Neural cell (in vitro differentiated cells): ENCODE data around the gene CAP2. TPM values are rescaled to one million over a fixed set of nuclear protein-coding genes. Genes with fewer than 3 reads are reported as not detected.
A peak's percentile ranks its signal among the peaks of the same experiment; 100 is the strongest.

ENCODE experiments used
- H2AFZ ChIP-seq: fragments of 200-600, 300-800 bp; sonication (generic), shearing (Covaris generic); 2 replicates; pipeline ENCODE4 v1.6.0; 2014; ENCODE audit warnings: low read depth, mild to moderate bottlenecking, antibody characterized with exemption, low read length, moderate library complexity
- H3F3A ChIP-seq: fragments of 200-600 bp; shearing (Covaris generic); 2 replicates; pipeline ENCODE4 v1.6.1; 2016; ENCODE audit warnings: mild to moderate bottlenecking, moderate library complexity, mixed read lengths, antibody characterized with exemption, low read length; ENCODE audit not compliant: insufficient read depth, poor library complexity, severe bottlenecking
- H3K27ac ChIP-seq: fragments of 200-600, 300-800 bp; sonication (generic), shearing (Covaris generic); 2 replicates; pipeline ENCODE4 v1.5.1; 2014; ENCODE audit warnings: mild to moderate bottlenecking, low read length, moderate library complexity
- H3K27me3 ChIP-seq: fragments of 300-800, 200-600 bp; sonication (generic), shearing (Covaris generic); 2 replicates; pipeline ENCODE4 v1.6.0; 2014; ENCODE audit warnings: mild to moderate bottlenecking, low read depth, low read length, moderate library complexity; ENCODE audit not compliant: insufficient read depth
- H3K36me3 ChIP-seq: fragments of 300-800, 200-600 bp; sonication (generic), shearing (Covaris generic); 2 replicates; pipeline ENCODE4 v1.5.1; 2014; ENCODE audit warnings: mild to moderate bottlenecking, antibody characterized with exemption, low read length, moderate library complexity; ENCODE audit not compliant: insufficient read depth
- H3K4me2 ChIP-seq: fragments of 300-800, 200-600 bp; sonication (generic), shearing (Covaris generic); 2 replicates; pipeline ENCODE4 v1.6.0; 2014; ENCODE audit warnings: mild to moderate bottlenecking, low read length
- H3K4me3 ChIP-seq: fragments of 300-800, 200-600 bp; sonication (generic), shearing (Covaris generic); 2 replicates; pipeline ENCODE4 v1.5.1; 2014; ENCODE audit warnings: mild to moderate bottlenecking, low read length, moderate library complexity
- H3K79me2 ChIP-seq: fragments of 200-600 bp; shearing (Covaris generic); replicated peaks from 2 replicates; pipeline ENCODE4 v1.6.0; 2014; ENCODE audit warnings: mild to moderate bottlenecking, low read length, moderate library complexity; ENCODE audit not compliant: insufficient read depth
- H3K9ac ChIP-seq: fragments of 300-800, 200-600 bp; sonication (generic), shearing (Covaris generic); 2 replicates; pipeline ENCODE4 v1.6.1; 2016; ENCODE audit warnings: mild to moderate bottlenecking, low read length, mixed read lengths
- H3K9me2 ChIP-seq: fragments of 200-600 bp; shearing (Covaris generic); 2 replicates; pipeline ENCODE4 v1.6.1; 2016; ENCODE audit warnings: mild to moderate bottlenecking, low read length, mixed read lengths; ENCODE audit not compliant: insufficient read depth
- H3K9me3 ChIP-seq: fragments of 200-600, 300-800 bp; sonication (generic), shearing (Covaris generic); 2 replicates; pipeline ENCODE4 v1.6.1; 2016; ENCODE audit warnings: mild to moderate bottlenecking, mixed run types, low read length, moderate library complexity, mixed read lengths
- H4K20me1 ChIP-seq: fragments of 200-600 bp; shearing (Covaris generic); 2 replicates; pipeline ENCODE4 v1.6.1; 2016; ENCODE audit warnings: mild to moderate bottlenecking, mixed run types; ENCODE audit not compliant: insufficient read depth
- EP300 ChIP-seq: fragments of 450-650 bp; conservative IDR thresholded peaks from 2 replicates; pipeline ENCODE4 v1.6.1; 2014; ENCODE audit warnings: antibody characterized with exemption, mild to moderate bottlenecking, moderate library complexity; ENCODE audit not compliant: poor library complexity, severe bottlenecking
- EZH2 ChIP-seq: fragments of 200-600, 300-800 bp; shearing (Covaris generic), sonication (generic); IDR thresholded peaks from 2 replicates; pipeline ENCODE4 v1.6.1; 2014; ENCODE audit warnings: antibody characterized with exemption, low read length, borderline replicate concordance, mild to moderate bottlenecking; ENCODE audit not compliant: insufficient read depth, poor library complexity, severe bottlenecking
- MXI1 ChIP-seq: fragments of 450-650 bp; conservative IDR thresholded peaks from 2 replicates; pipeline ENCODE4 v1.6.1; 2014; ENCODE audit warnings: antibody characterized with exemption, mild to moderate bottlenecking; ENCODE audit not compliant: poor library complexity, severe bottlenecking
- POLR2AphosphoS5 ChIP-seq: IDR thresholded peaks from 2 replicates; pipeline ENCODE4 v1.6.1; 2012
- RAD21 ChIP-seq: fragments of 450-650 bp; conservative IDR thresholded peaks from 2 replicates; pipeline ENCODE4 v1.6.1; 2014; ENCODE audit warnings: antibody characterized with exemption, mild to moderate bottlenecking, moderate library complexity
- SMC3 ChIP-seq: fragments of 450-650 bp; conservative IDR thresholded peaks from 2 replicates; pipeline ENCODE4 v1.6.1; 2014; ENCODE audit warnings: antibody characterized with exemption, mild to moderate bottlenecking, moderate library complexity; ENCODE audit not compliant: poor library complexity
- TAF1 ChIP-seq: IDR thresholded peaks from 2 replicates; pipeline ENCODE4 v1.6.1; 2012; ENCODE audit warnings: low read depth
- polyA plus RNA-seq: library from polyadenylated mRNA; depleted of rRNA; stranded (reverse); fragments of >200 nt; gene quantifications from 2 replicates; pipeline ENCODE4 v1.2.3, GENCODE V29; 2014
- TF ChIP-seq, protein P1 (sequence below): IDR thresholded peaks from 2 replicates; pipeline ENCODE4 v1.6.1; 2012; ENCODE audit warnings: borderline replicate concordance
- TF ChIP-seq, protein P2 (sequence below): fragments of 450-650 bp; IDR thresholded peaks from 2 replicates; pipeline ENCODE4 v1.5.1; 2014; ENCODE audit warnings: antibody characterized with exemption, mild to moderate bottlenecking, moderate library complexity; ENCODE audit not compliant: poor library complexity, severe bottlenecking

Gene CAP2
- polyA plus RNA-seq, 1 donor from 2014 or later: 13.4 TPM

DNA sequence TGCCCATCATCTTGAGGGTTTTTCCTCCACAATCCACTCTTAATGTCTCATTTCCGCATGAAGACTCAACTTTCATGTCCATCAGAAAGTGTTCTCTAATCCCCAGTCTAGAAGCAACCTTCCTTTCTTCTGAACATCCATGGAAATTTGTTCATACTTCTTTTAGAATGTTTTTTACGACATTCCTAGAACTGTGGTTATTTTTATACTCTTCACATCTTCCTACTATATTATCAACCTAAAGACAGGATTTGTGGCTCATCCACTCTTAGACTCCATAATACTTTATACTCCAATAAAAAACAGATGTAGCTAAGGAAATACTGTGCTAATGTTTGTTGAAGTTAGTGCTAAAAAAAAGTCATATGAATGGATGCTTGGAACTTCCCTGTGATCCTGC lies 1.4 kb upstream of the CAP2 start:
- H3K9ac ChIP-seq: no peak overlapping the region
- no peaks in the 10 kb centered on the region for H3K9me3 ChIP-seq
- H3K36me3 ChIP-seq: no peaks in the 10 kb centered on the region
- no peak overlapping the region for H3K27ac ChIP-seq
- no peaks in the 10 kb centered on the region for H3K79me2 ChIP-seq
- H3K4me3 ChIP-seq: peak overlapping the region; percentile 79
- TF ChIP-seq, protein P1, sequence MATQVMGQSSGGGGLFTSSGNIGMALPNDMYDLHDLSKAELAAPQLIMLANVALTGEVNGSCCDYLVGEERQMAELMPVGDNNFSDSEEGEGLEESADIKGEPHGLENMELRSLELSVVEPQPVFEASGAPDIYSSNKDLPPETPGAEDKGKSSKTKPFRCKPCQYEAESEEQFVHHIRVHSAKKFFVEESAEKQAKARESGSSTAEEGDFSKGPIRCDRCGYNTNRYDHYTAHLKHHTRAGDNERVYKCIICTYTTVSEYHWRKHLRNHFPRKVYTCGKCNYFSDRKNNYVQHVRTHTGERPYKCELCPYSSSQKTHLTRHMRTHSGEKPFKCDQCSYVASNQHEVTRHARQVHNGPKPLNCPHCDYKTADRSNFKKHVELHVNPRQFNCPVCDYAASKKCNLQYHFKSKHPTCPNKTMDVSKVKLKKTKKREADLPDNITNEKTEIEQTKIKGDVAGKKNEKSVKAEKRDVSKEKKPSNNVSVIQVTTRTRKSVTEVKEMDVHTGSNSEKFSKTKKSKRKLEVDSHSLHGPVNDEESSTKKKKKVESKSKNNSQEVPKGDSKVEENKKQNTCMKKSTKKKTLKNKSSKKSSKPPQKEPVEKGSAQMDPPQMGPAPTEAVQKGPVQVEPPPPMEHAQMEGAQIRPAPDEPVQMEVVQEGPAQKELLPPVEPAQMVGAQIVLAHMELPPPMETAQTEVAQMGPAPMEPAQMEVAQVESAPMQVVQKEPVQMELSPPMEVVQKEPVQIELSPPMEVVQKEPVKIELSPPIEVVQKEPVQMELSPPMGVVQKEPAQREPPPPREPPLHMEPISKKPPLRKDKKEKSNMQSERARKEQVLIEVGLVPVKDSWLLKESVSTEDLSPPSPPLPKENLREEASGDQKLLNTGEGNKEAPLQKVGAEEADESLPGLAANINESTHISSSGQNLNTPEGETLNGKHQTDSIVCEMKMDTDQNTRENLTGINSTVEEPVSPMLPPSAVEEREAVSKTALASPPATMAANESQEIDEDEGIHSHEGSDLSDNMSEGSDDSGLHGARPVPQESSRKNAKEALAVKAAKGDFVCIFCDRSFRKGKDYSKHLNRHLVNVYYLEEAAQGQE: no peak
- no peak for TF ChIP-seq MXI1
- no peak for TF ChIP-seq RAD21
- TF ChIP-seq POLR2AphosphoS5: no peak
- TF ChIP-seq EP300: no peak
- TF ChIP-seq TAF1: no peak
- TF ChIP-seq, protein P2, sequence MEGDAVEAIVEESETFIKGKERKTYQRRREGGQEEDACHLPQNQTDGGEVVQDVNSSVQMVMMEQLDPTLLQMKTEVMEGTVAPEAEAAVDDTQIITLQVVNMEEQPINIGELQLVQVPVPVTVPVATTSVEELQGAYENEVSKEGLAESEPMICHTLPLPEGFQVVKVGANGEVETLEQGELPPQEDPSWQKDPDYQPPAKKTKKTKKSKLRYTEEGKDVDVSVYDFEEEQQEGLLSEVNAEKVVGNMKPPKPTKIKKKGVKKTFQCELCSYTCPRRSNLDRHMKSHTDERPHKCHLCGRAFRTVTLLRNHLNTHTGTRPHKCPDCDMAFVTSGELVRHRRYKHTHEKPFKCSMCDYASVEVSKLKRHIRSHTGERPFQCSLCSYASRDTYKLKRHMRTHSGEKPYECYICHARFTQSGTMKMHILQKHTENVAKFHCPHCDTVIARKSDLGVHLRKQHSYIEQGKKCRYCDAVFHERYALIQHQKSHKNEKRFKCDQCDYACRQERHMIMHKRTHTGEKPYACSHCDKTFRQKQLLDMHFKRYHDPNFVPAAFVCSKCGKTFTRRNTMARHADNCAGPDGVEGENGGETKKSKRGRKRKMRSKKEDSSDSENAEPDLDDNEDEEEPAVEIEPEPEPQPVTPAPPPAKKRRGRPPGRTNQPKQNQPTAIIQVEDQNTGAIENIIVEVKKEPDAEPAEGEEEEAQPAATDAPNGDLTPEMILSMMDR: no peak
- TF ChIP-seq EZH2: no peak
- no peak for TF ChIP-seq SMC3
- no peaks in the 10 kb centered on the region for H3K27me3 ChIP-seq
- H3K9me2 ChIP-seq: no peaks in the 10 kb centered on the region
- no peaks in the 10 kb centered on the region for H4K20me1 ChIP-seq
- H3F3A ChIP-seq: no peaks in the 10 kb centered on the region
- no peak overlapping the region for H2AFZ ChIP-seq
- no peak overlapping the region for H3K4me2 ChIP-seq

DNA sequence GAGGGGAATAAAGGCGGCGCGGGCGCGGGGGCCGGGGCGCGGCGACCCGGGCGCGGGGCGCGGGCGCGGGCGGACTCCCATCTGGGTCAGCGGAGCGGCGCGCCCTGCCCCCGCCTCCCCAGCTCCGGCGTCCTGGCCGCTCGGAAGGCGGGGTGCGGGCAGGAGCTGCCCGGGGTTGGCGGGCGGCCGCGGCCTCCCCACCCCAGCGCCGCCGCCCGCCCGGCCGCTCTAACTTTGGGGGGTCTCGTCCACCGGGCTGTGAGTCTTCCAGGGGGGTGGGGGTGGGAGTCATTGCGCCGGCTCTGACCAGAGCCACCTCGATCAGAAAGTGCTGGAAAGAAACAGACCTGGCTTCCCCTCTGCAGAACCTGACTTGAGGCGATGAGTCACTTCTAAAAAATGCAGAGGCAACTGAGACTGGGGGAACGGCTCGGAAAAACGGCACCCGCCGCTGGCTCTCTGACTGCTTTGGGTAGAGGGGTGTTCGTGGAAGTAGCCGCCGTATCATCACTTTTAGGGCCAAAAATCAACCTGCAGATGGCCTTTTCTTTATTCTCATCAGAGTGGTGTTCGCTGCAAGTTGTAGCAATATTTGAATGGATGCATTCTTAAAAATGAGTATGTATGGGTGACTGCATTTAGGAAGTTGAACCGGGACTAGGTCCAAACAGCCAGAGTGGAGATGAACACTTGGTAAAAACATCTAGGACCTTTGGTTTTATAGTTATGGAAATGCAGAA lies 667 bp downstream of the CAP2 start:
- Histone ChIP-seq H3K9me3 (no peaks in the 10 kb centered on the region), H3K27ac (no peak overlapping the region), H3K4me2 (peak overlapping the region; percentile 22), H3F3A (no peaks in the 10 kb centered on the region), H3K4me3 (peak overlapping the region; percentile 79), H3K36me3 (no peaks in the 10 kb centered on the region), H3K79me2 (peaks cover 3% of the 10 kb centered on the region), H3K9ac (peak overlapping the region; percentile 69), H2AFZ (peak overlapping the region; percentile 31), H3K27me3 (no peaks in the 10 kb centered on the region), H4K20me1 (no peaks in the 10 kb centered on the region), H3K9me2 (no peaks in the 10 kb centered on the region)
- no peak for TF ChIP-seq EP300
